Transverse colon (tissue), 3 donors: Measurements from ENCODE around the gene ANGEL1.
A peak's percentile ranks its signal among the peaks of the same experiment; 100 is the strongest.

Experiments used
- CTCF ChIP-seq, 5 experiments: fragments of 200-600 bp in 3 of 5; fragments of 450-650 bp in 2 of 5; sonication (generic) in 3 of 5; IDR thresholded peaks; 1 replicate in 2 of 5; 2 replicates in 3 of 5; pipeline ENCODE4 v1.5.1; 2016 to 2017; ENCODE audit warnings: antibody characterized with exemption in 5 of 5, inconsistent platforms in 3 of 5, mild to moderate bottlenecking in 2 of 5, moderate library complexity in 1 of 5
- EP300 ChIP-seq: sonication (generic); formaldehyde crosslinking; IDR thresholded peaks from one replicate; pipeline ENCODE4 v1.6.1; 2017; ENCODE audit warnings: antibody characterized with exemption, low read depth
- POLR2A ChIP-seq: fragments of 450-650 bp; IDR thresholded peaks from one replicate; pipeline ENCODE4 v1.6.1; 2016; ENCODE audit warnings: antibody characterized with exemption, mild to moderate bottlenecking, moderate library complexity

GRCh38 chr14:76784881-76785280 lies 27.8 kb downstream of the ANGEL1 start:
- TF ChIP-seq CTCF (IDR thresholded peaks at IDR 0.05), result peak; percentile 58 to 70 (median 61)
- TF ChIP-seq EP300, result no peak
- TF ChIP-seq POLR2A, result no peak
